ENCODE results near the gene SLC35C1.
"Not testable (repeated sequence)": the region's sequence is repeated elsewhere in the genome, so short reads cannot be mapped to it uniquely, and the experiment has no call there.

DNA sequence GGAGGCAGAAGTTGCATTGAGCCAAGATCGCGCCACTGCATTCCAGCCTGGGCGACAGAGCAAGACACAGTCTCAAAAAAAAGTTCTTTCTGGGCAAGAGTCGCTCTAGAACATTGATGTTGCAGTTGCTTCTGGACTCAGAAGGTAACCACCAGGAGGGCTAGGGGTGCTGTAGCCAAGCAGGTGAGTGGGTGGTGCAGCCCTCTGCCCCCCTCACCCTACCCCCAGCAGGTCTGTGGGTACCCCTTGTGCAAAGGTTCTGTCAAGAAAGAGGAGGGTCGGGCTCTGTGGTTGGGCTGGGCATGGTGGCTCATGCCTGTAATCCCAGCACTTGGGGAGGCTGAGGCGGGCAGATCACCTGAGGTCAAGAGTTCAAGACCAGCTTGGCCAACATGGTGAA, 3.5 kb downstream of the SLC35C1 start:
- not testable (repeated sequence) for TF ChIP-seq POLR2AphosphoS5 (IDR thresholded peaks at IDR 0.05; ENCODE audit: borderline replicate concordance, low read depth, low read length); EZH2 (IDR thresholded peaks at IDR 0.05); FOXP2 (optimal IDR thresholded peaks at IDR 0.05; ENCODE audit: control extremely low read depth, extremely low read length, insufficient read depth)

Data from SK-N-MC (cell line).